K562 (cell line): ENCODE data around the gene PRR14. TPM values are rescaled to one million over a fixed set of nuclear protein-coding genes. Genes with fewer than 3 reads are reported as not detected.

Experiments
- ATAC-seq: fragments of 200-7000 bp; cut with Tn5 transposase; 3 replicates; pipeline ENCODE4 v1.9.1; 2020; ENCODE audit warnings: moderate library complexity
- BruUV-seq: library from RNA; stranded (reverse); fragments of 400-500 nt; replicated peaks from 2 replicates; lab custom pipeline; 2021; lab: Mats Ljungman, UMichigan
- CTCF ChIA-PET: fragments of 300-600 bp; formaldehyde crosslinking; extraction: SDS; loops from one replicate; lab custom pipeline; 2021; ENCODE audit warnings: low intra/inter-chr PET ratio; lab: Yijun Ruan, JAX
- POLR2A ChIA-PET: fragments of 300-600, 350-650 bp; sonication (Branson Sonifier 250); formaldehyde crosslinking; extraction: SDS; loops from one replicate; lab custom pipeline; 2021; ENCODE audit warnings: antibody characterized with exemption, inconsistent platforms; lab: Yijun Ruan, JAX
- DNase-seq, 4 experiments: peaks; one replicate each; pipeline versions ENCODE4 v3.0.0 to v3.0.0-alpha.2; 2011 to 2018; ENCODE audit warnings: low spot score in 3 of 4, mixed read lengths in 3 of 4; ENCODE audit errors: extremely low read depth in 1 of 4
- FAIRE-seq: peaks from 2 replicates; lab custom pipeline; 2011; peaks lifted over from hg19 to GRCh38; lab: Jason Lieb, UNC
- H2AFZ ChIP-seq: 2 replicates; pipeline ENCODE4 v1.6.0; 2011; ENCODE audit warnings: low read depth, low read length, control low read depth, inconsistent platforms
- H3K27ac ChIP-seq: fragments of 200-600 bp; 3 replicates; pipeline ENCODE4 v1.8.0; 2011; ENCODE audit warnings: low read depth, mild to moderate bottlenecking, control low read depth, inconsistent platforms, low read length, moderate library complexity, mixed read lengths; ENCODE audit errors: extremely low read depth
- H3K27me3 ChIP-seq, 2 experiments: fragments of 300-600 bp in 1 of 2; 2 replicates in 1 of 2; 3 replicates in 1 of 2; pipeline versions ENCODE4 v1.6.0 to v1.8.0; 2011; ENCODE audit warnings: inconsistent platforms in 2 of 2, low read length in 2 of 2, mild to moderate bottlenecking in 1 of 2, mixed read lengths in 1 of 2, moderate library complexity in 1 of 2; ENCODE audit not compliant: control insufficient read depth in 2 of 2, insufficient read depth in 2 of 2
- H3K36me3 ChIP-seq: fragments of 300-600 bp; 3 replicates; pipeline ENCODE4 v1.8.0; 2011; ENCODE audit warnings: mild to moderate bottlenecking, low read length, inconsistent platforms; ENCODE audit not compliant: control insufficient read depth, insufficient read depth
- H3K4me1 ChIP-seq, 2 experiments: fragments of 200-600 bp in 1 of 2; replicated peaks in 1 of 2; 2 replicates in 1 of 2; 3 replicates in 1 of 2; pipeline versions ENCODE4 v1.5.1 to v1.8.0; 2011; ENCODE audit warnings: inconsistent platforms in 2 of 2, low read length in 2 of 2, mild to moderate bottlenecking in 1 of 2, mixed read lengths in 1 of 2, moderate library complexity in 1 of 2; ENCODE audit not compliant: control insufficient read depth in 2 of 2, insufficient read depth in 2 of 2
- H3K4me2 ChIP-seq: 2 replicates; pipeline ENCODE4 v1.6.1; 2011; ENCODE audit warnings: low read length, control low read depth, inconsistent platforms, mixed read lengths; ENCODE audit not compliant: insufficient read depth
- H3K4me3 ChIP-seq: fragments of 200-600 bp; sonication (generic), shearing (Covaris generic); 2 replicates; pipeline ENCODE4 v1.5.1; 2016; ENCODE audit warnings: control low read depth, inconsistent platforms
- H3K79me2 ChIP-seq: fragments of 200-600 bp; 3 replicates; pipeline ENCODE4 v1.8.0; 2011; ENCODE audit warnings: low read length, inconsistent platforms; ENCODE audit not compliant: control insufficient read depth, insufficient read depth
- H3K9ac ChIP-seq, 2 experiments: 2 replicates each; pipeline versions ENCODE4 v1.6.0 to v1.6.1; 2011; ENCODE audit warnings: low read depth in 2 of 2, low read length in 2 of 2, control low read depth in 1 of 2, inconsistent platforms in 1 of 2, mild to moderate bottlenecking in 1 of 2, mixed read lengths in 1 of 2; ENCODE audit not compliant: insufficient read depth in 1 of 2
- H3K9me1 ChIP-seq: one replicate; pipeline ENCODE4 v1.6.0; 2011; ENCODE audit warnings: inconsistent platforms, mild to moderate bottlenecking, low read length, moderate library complexity; ENCODE audit not compliant: control insufficient read depth, insufficient read depth
- H3K9me3 ChIP-seq: replicated peaks from 2 replicates; pipeline ENCODE4 v1.5.1; 2011; ENCODE audit warnings: low read depth, low read length, inconsistent platforms; ENCODE audit not compliant: control insufficient read depth, insufficient read depth
- H4K20me1 ChIP-seq: replicated peaks from 2 replicates; pipeline ENCODE4 v1.6.1; 2011; ENCODE audit warnings: low read length, inconsistent platforms, mixed read lengths; ENCODE audit not compliant: control insufficient read depth, insufficient read depth
- FOSL1 ChIP-seq: fragments of 200-800 bp; sonication (Bioruptor generic); conservative IDR thresholded peaks from 2 replicates; pipeline ENCODE4 v1.6.1; 2016; ENCODE audit warnings: missing genetic modification characterization, missing compliant biosample characterization
- FOXP1 ChIP-seq: sonication (generic); formaldehyde crosslinking; IDR thresholded peaks from 2 replicates; pipeline ENCODE4 v1.8.0; 2022; ENCODE audit warnings: mild to moderate bottlenecking, missing genetic modification reagents
- GABPB2 ChIP-seq: fragments of 250-450 bp; sonication (Bioruptor Pico); conservative IDR thresholded peaks from 2 replicates; pipeline ENCODE4 v1.5.1; 2021; ENCODE audit warnings: mild to moderate bottlenecking
- GTF2E2 ChIP-seq: fragments of 200-800 bp; sonication (Bioruptor generic); IDR thresholded peaks from 2 replicates; pipeline ENCODE4 v1.6.1; 2016; ENCODE audit warnings: missing genetic modification characterization, missing compliant biosample characterization
- HEY1 ChIP-seq: fragments of 250-450 bp; sonication (Bioruptor Pico); IDR thresholded peaks from 2 replicates; pipeline ENCODE4 v1.5.0; 2020; ENCODE audit warnings: mild to moderate bottlenecking, moderate library complexity, borderline replicate concordance
- JUN ChIP-seq, 2 experiments: sonication (generic) in 1 of 2; formaldehyde crosslinking in 1 of 2; IDR thresholded peaks; 2 replicates each; pipeline versions ENCODE4 v1.6.1 to v1.8.0; 2012 to 2022; ENCODE audit warnings: borderline replicate concordance in 2 of 2, mild to moderate bottlenecking in 2 of 2, improper control_type of control experiment in 1 of 2, low read depth in 1 of 2, low read length in 1 of 2, missing genetic modification reagents in 1 of 2
- MED1 ChIP-seq: sonication (generic); formaldehyde crosslinking; IDR thresholded peaks from 2 replicates; pipeline ENCODE4 v1.8.1; 2023; ENCODE audit warnings: missing genetic modification reagents, borderline replicate concordance
- MXI1 ChIP-seq: IDR thresholded peaks from 2 replicates; pipeline ENCODE4 v1.6.1; 2011; ENCODE audit warnings: low read depth, mild to moderate bottlenecking, improper control_type of control experiment, low read length
- NELFE ChIP-seq: IDR thresholded peaks from 2 replicates; pipeline ENCODE4 v1.6.1; 2011; ENCODE audit warnings: mild to moderate bottlenecking; ENCODE audit not compliant: insufficient read depth, insufficient read length
- NR2C1 ChIP-seq, 2 experiments: fragments of 450-650 bp; IDR thresholded peaks; 2 replicates each; pipeline ENCODE4 v1.6.1; 2017; ENCODE audit warnings: mild to moderate bottlenecking in 2 of 2, antibody characterized with exemption in 1 of 2, inconsistent platforms in 1 of 2, missing compliant biosample characterization in 1 of 2, missing genetic modification characterization in 1 of 2
- SAFB2 ChIP-seq: fragments of 200-400 bp; formaldehyde crosslinking; IDR thresholded peaks from 2 replicates; pipeline ENCODE4 v1.6.1; 2018; ENCODE audit warnings: borderline replicate concordance, low read length, low read depth, moderate library complexity; ENCODE audit not compliant: severe bottlenecking
- SETDB1 ChIP-seq: IDR thresholded peaks from one replicate; pipeline ENCODE4 v1.6.1; 2012; ENCODE audit warnings: low read length, control low read depth, inconsistent platforms
- SP1 ChIP-seq: sonication (generic); formaldehyde crosslinking; IDR thresholded peaks from 2 replicates; pipeline ENCODE4 v1.8.1; 2022; ENCODE audit warnings: mild to moderate bottlenecking, missing genetic modification reagents
- TAL1 ChIP-seq: fragments of 450-650 bp; IDR thresholded peaks from 2 replicates; pipeline ENCODE4 v1.6.1; 2016; ENCODE audit warnings: mild to moderate bottlenecking
- ZBED1 ChIP-seq: IDR thresholded peaks from 2 replicates; pipeline ENCODE4 v1.6.1; 2014
- ZNF695 ChIP-seq: fragments of 450-650 bp; formaldehyde crosslinking; IDR thresholded peaks from 2 replicates; pipeline ENCODE4 v1.4.0; 2020; ENCODE audit warnings: mild to moderate bottlenecking, moderate library complexity
- ZSCAN29 ChIP-seq: fragments of 450-650 bp; IDR thresholded peaks from 2 replicates; pipeline ENCODE4 v1.6.1; 2017
- WGBS: fragments of 100-300 bp; shearing (Covaris generic); methylation state at CpG from one replicate; pipeline ENCODE4 v1.1.6; 2016; ENCODE audit warnings: low coverage, mixed read lengths; ENCODE audit not compliant: insufficient coverage; ENCODE audit errors: missing lambda C conversion rate; 5-methylcytosine and 5-hydroxymethylcytosine counted together
- in situ Hi-C: fragments of 300-500 bp; cut with MboI; formaldehyde crosslinking; loops from 4 replicates; pipeline ENCODE4 v1.15.0; 2018; ENCODE audit warnings: inconsistent platforms, mixed read lengths
- intact Hi-C: fragments of 100-400 bp; cut with micrococcal nuclease; formaldehyde crosslinking; loops from 2 replicates; pipeline ENCODE4 v1.14.2; 2022
- polyA plus RNA-seq, 8 experiments: library from polyadenylated mRNA; depleted of rRNA in 4 of 8; stranded (reverse) in 5 of 8; unstranded in 3 of 8; fragments of >200 nt; fragmentation: Nextera tagmentation in 2 of 8; fragmentation: Illumina TruSeq in 1 of 8; extraction: Ambion mirVana in 2 of 8; extraction: Trizol in 1 of 8; gene quantifications; 2 replicates each; pipeline versions ENCODE4 v1.2.1 to v1.2.3, GENCODE V29; 2011 to 2014; ENCODE audit warnings: inconsistent platforms in 1 of 8, missing spikeins in 1 of 8
- total RNA-seq, 7 experiments: library from RNA; depleted of rRNA in 6 of 7; stranded (reverse); fragments of >200 nt in 6 of 7; fragmentation: Illumina TruSeq in 2 of 7; extraction: Trizol in 2 of 7; gene quantifications; 2 replicates each; pipeline versions ENCODE4 v1.2.1 to v1.2.3, GENCODE V29; 2011 to 2021; ENCODE audit warnings: low replicate concordance in 1 of 7
- TF ChIP-seq, protein P1 (sequence below): fragments of 450-650 bp; formaldehyde crosslinking; IDR thresholded peaks from 2 replicates; pipeline ENCODE4 v1.4.0; 2020; ENCODE audit warnings: mild to moderate bottlenecking, moderate library complexity
- TF ChIP-seq, protein P2 (sequence below): sonication (generic); formaldehyde crosslinking; IDR thresholded peaks from 2 replicates; pipeline ENCODE4 v1.8.0; 2022; ENCODE audit warnings: mild to moderate bottlenecking, missing genetic modification reagents
- TF ChIP-seq, protein P3 (sequence below): fragments of 250-450 bp; sonication (Bioruptor Pico); IDR thresholded peaks from 2 replicates; pipeline ENCODE4 v1.9.0; 2021; ENCODE audit warnings: mild to moderate bottlenecking

PRR14 gene
- total and polyA plus RNA-seq, 9 of the 15 experiments (the other 6 are each of a cell fraction or from before 2014, with no cell fraction given), result 2.2 to 63.1 (median 11.5) TPM

DNA sequence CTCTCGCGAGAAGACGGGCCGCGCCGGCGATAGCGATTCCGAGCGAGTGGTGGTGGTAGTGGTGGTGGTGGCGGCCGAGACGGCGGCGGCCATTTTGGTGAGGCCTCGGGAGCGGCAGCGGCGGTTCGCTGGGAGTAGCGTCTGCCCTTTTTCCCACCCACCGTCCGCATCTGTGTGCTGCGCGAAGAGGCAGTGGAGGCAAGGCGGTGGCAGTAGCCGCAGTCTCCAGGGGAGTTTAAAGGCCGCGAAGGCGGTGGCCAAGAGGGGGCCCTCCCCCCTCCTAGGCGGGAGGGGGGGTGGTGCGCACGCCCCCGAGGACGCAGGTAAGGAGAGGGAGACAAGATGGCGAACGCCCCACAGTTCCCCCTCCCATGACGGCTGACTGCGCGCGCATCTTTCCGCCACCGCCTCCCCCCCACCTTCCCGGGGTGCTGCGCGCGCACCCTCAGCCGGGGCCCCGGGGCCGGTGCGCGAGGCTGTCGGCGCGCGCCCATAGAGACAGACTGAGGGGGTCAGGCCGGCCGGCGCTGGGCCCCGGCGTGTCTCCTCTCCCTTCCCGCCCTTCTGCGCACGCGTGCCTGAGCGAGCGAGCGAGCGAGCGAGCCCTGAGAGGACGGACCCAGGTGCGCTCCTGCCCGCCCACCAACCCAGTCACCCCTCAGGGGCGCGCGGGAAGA lies 47.5 kb downstream of the PRR14 start:
- ChIA-PET POLR2A (interaction anchor here (0.5 to 1.6 kb wide), 8 partner anchors 9 to 819 kb away, joined by 3 to 5 read pairs (median 3); partner anchors contain the start of genes PRR14 and ZNF764), CTCF (interaction anchor here (0.6 kb wide), 1 partner anchor 244 kb away, joined by 3 read pairs; no protein-coding TSS in a partner anchor)
- no peaks in the 10 kb centered on the region for H3K9me1 ChIP-seq
- BruUV-seq, result no TSS peak
- in situ Hi-C loops, result no loop called here
- FAIRE-seq (no peak), DNase-seq (peak; percentile 97 to 99 (median 98)), ATAC-seq (peak; percentile 82)
- peaks cover 26 to 27% of the 10 kb centered on the region in 2 experiments for H3K4me1 ChIP-seq
- H3K9me3 ChIP-seq, result no peaks in the 10 kb centered on the region
- H3K9ac ChIP-seq, result peak overlapping the region; percentile 99 to 100
- H3K27ac ChIP-seq, result peak overlapping the region; percentile 100
- peak overlapping the region; percentile 82 for H3K4me3 ChIP-seq
- intact Hi-C loops, result loop anchor here (2.0 to 10.0 kb wide), 3 partner anchors 39 to 163 kb away; partner anchors contain the start of genes FBRS and ZNF747
- H3K36me3 ChIP-seq, result peaks cover 38% of the 10 kb centered on the region
- H3K27me3 ChIP-seq, result no peaks in the 10 kb centered on the region
- peak overlapping the region; percentile 95 for H3K4me2 ChIP-seq
- H3K79me2 ChIP-seq, result peaks cover 42% of the 10 kb centered on the region
- peak overlapping the region; percentile 99 for H2AFZ ChIP-seq
- under 1% methylated on average over 50 of the region's 76 CpGs for WGBS
- 0 out of 2 replicates have a peak, but pooled peaks cover 7% of the 10 kb centered on the region for H4K20me1 ChIP-seq
- TF ChIP-seq SP1 (CRISPR knock-in tag) (peak; percentile 94), JUN (IDR thresholded peaks at IDR 0.05; ENCODE audit: borderline replicate concordance, low read depth, low read length) (no peak), JUN (CRISPR knock-in tag; IDR thresholded peaks at IDR 0.05; ENCODE audit: borderline replicate concordance) (0 out of 2 replicates have a peak, but pooled peaks have one; percentile 59), FOSL1 (peak; percentile 40; the same call in 1 of the 2 replicates), ZNF695 (CRISPR knock-in tag) (no peak), MED1 (CRISPR knock-in tag) (no peak), GTF2E2 (peak; percentile 92; the same call in 1 of the 2 replicates), GABPB2 (CRISPR knock-in tag) (peak; percentile 55; the same call in 1 of the 2 replicates), ZBED1 (no peak; the same call in none of the 2 replicates), FOXP1 (CRISPR knock-in tag) (no peak; the same call in 1 of the 2 replicates), NELFE (no peak), TAL1 (no peak), MXI1 (peak; percentile 71; the same call in 1 of the 2 replicates), HEY1 (no peak), SAFB2 (no peak), NR2C1 (IDR thresholded peaks at IDR 0.05) (peak; percentile 77), NR2C1 (tag; IDR thresholded peaks at IDR 0.05) (peak; percentile 85; the same call in 1 of the 2 replicates), ZSCAN29 (no peak), SETDB1 (peak; percentile 71)
- TF ChIP-seq, protein P1, sequence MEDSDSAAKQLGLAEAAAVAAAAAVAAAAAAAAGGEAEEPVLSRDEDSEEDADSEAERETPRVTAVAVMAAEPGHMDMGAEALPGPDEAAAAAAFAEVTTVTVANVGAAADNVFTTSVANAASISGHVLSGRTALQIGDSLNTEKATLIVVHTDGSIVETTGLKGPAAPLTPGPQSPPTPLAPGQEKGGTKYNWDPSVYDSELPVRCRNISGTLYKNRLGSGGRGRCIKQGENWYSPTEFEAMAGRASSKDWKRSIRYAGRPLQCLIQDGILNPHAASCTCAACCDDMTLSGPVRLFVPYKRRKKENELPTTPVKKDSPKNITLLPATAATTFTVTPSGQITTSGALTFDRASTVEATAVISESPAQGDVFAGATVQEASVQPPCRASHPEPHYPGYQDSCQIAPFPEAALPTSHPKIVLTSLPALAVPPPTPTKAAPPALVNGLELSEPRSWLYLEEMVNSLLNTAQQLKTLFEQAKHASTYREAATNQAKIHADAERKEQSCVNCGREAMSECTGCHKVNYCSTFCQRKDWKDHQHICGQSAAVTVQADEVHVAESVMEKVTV (CRISPR knock-in tag), result peak; percentile 36; the same call in 1 of the 2 replicates
- TF ChIP-seq, protein P2, sequence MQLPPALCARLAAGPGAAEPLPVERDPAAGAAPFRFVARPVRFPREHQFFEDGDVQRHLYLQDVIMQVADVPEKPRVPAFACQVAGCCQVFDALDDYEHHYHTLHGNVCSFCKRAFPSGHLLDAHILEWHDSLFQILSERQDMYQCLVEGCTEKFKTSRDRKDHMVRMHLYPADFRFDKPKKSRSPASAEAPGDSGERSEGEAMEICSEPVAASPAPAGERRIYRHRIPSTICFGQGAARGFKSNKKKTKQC, result peak; percentile 73
- TF ChIP-seq, protein P3, sequence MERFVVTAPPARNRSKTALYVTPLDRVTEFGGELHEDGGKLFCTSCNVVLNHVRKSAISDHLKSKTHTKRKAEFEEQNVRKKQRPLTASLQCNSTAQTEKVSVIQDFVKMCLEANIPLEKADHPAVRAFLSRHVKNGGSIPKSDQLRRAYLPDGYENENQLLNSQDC (CRISPR knock-in tag), result no peak
